Fibroblast of lung (primary cell): ENCODE data around the gene BUD31. TPM values are rescaled to one million over a fixed set of nuclear protein-coding genes. Genes with fewer than 3 reads are reported as not detected.

Experiments
- DNase-seq, 2 donors: peaks; one replicate each; pipeline versions ENCODE4 v3.0.0 to v3.0.0-alpha.2; 2010; ENCODE audit warnings: low read depth in 2 of 2
- H2AFZ ChIP-seq: 2 replicates; pipeline ENCODE4 v1.5.1; 2012; ENCODE audit warnings: low read length, control low read depth, inconsistent platforms
- H3K27ac ChIP-seq: 2 replicates; pipeline ENCODE4 v1.5.1; 2011; ENCODE audit warnings: low read length, control low read depth; ENCODE audit not compliant: insufficient read depth
- H3K27me3 ChIP-seq: 2 replicates; pipeline ENCODE4 v1.5.1; 2011; ENCODE audit warnings: mild to moderate bottlenecking, low read length; ENCODE audit not compliant: control insufficient read depth, insufficient read depth
- H3K36me3 ChIP-seq: 2 replicates; pipeline ENCODE4 v1.5.1; 2011; ENCODE audit warnings: low read length; ENCODE audit not compliant: control insufficient read depth, insufficient read depth
- H3K4me1 ChIP-seq: 2 replicates; pipeline ENCODE4 v1.5.1; 2011; ENCODE audit warnings: low read length; ENCODE audit not compliant: control insufficient read depth, insufficient read depth; ENCODE audit errors: extremely low read depth
- H3K4me2 ChIP-seq: 2 replicates; pipeline ENCODE4 v1.5.1; 2011; ENCODE audit warnings: low read length, control low read depth; ENCODE audit not compliant: insufficient read depth; ENCODE audit errors: extremely low read depth
- H3K4me3 ChIP-seq, 4 experiments: fragments of 200-600 bp in 1 of 4; sonication (generic) in 1 of 4; replicated peaks in 1 of 4; 2 replicates each; pipeline ENCODE4 v1.5.1; 2011 to 2016; ENCODE audit warnings: low read length in 4 of 4, low read depth in 3 of 4, mild to moderate bottlenecking in 3 of 4, control low read depth in 2 of 4, inconsistent platforms in 1 of 4, mixed read lengths in 1 of 4; ENCODE audit not compliant: insufficient read depth in 1 of 4; ENCODE audit errors: control extremely low read depth in 1 of 4
- H3K79me2 ChIP-seq: 2 replicates; pipeline ENCODE4 v1.5.1; 2012; ENCODE audit warnings: mild to moderate bottlenecking, low read length, inconsistent platforms; ENCODE audit not compliant: control insufficient read depth, insufficient read depth
- H3K9ac ChIP-seq: 2 replicates; pipeline ENCODE4 v1.5.1; 2011; ENCODE audit warnings: mild to moderate bottlenecking, low read length, control low read depth; ENCODE audit not compliant: insufficient read depth
- H3K9me3 ChIP-seq: 2 replicates; pipeline ENCODE4 v1.5.1; 2012; ENCODE audit warnings: low read depth, low read length; ENCODE audit not compliant: control insufficient read depth, insufficient read depth
- H4K20me1 ChIP-seq: 2 replicates; pipeline ENCODE4 v1.5.1; 2011; ENCODE audit warnings: low read length; ENCODE audit not compliant: control insufficient read depth, insufficient read depth; ENCODE audit errors: extremely low read depth
- CTCF ChIP-seq, 2 donors: IDR thresholded peaks in 1 of 2; conservative IDR thresholded peaks in 1 of 2; 1 replicate in 1 of 2; 2 replicates in 1 of 2; pipeline ENCODE4 v1.5.1; 2011 to 2012; ENCODE audit warnings: low read length in 2 of 2, control low read depth in 1 of 2, inconsistent platforms in 1 of 2, low read depth in 1 of 2, mild to moderate bottlenecking in 1 of 2
- EZH2 ChIP-seq: IDR thresholded peaks from 2 replicates; pipeline ENCODE4 v1.5.1; 2012; ENCODE audit warnings: low read length, control low read depth, mild to moderate bottlenecking; ENCODE audit errors: missing control alignments
- polyA plus RNA-seq, 2 donors: library from polyadenylated mRNA; depleted of rRNA in 1 of 2; stranded (reverse) in 1 of 2; unstranded in 1 of 2; fragments of >200 nt; gene quantifications; 2 replicates each; pipeline ENCODE4 v1.2.1, GENCODE V29; 2011 to 2012; ENCODE audit warnings: missing spikeins in 1 of 2
- total RNA-seq: library from RNA; depleted of rRNA; stranded (reverse); fragments of >200 nt; gene quantifications from 2 replicates; pipeline ENCODE4 v1.2.1, GENCODE V29; 2014

BUD31 gene
- total and polyA plus RNA-seq, 2 donors (not counting 1 experiment from before 2014, with no cell fraction given) = 83.4 to 114 TPM

DNA sequence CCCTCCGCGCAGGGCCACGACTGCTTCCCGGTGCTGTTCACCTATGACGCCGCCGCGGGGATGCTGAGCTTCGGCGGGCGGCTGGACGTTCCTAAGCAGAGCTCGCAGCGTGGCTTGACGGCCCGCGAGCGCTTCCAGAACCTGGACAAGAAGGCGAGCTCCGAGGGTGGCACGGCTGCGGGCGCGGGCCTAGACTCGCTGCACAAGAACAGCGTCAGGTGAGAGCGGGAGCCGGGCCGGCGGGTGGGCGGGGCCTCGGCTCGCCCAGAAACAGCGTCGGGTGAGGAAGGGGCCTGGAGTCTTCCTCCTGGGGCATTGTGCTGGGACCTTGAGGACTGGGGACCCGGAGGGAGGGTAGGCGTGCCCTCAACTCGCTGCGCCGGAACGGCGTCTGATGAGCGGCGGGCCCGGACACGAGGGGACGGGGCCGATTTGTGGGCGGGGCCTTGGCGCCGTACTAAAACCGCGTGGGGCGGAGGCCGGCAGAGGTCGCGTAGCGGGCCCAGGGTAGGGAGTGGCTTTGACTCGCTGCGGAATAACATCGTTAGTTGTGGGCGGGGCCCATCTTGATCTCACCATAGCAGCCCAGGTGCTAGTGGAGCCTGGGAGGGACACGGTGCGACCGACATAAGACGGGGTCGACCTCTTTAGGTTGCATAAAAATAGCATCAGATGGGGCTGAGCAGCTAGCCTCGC, 16.0 kb upstream of the BUD31 start:
- no peaks in the 10 kb centered on the region for H3K9me3 ChIP-seq
- TF ChIP-seq EZH2 = no peak
- TF ChIP-seq CTCF (conservative IDR thresholded peaks at IDR 0.05 in 1 of 2, IDR thresholded peaks at IDR 0.05 in 1 of 2; ENCODE audit: low read depth in 1 of 2, low read length in 2 of 2) = no peak
- no peaks in the 10 kb centered on the region for H4K20me1 ChIP-seq
- DNase-seq = peak; percentile 58 to 69
- H3K4me3 ChIP-seq = peak overlapping the region in 3 of 4 experiments; percentile 10 to 59 (median 47)
- H3K4me2 ChIP-seq = peak overlapping the region; percentile 54
- H3K36me3 ChIP-seq = peaks cover 48% of the 10 kb centered on the region
- no peaks in the 10 kb centered on the region for H3K27me3 ChIP-seq
- peak overlapping the region; percentile 59 for H3K27ac ChIP-seq
- H2AFZ ChIP-seq = no peak overlapping the region
- no peak overlapping the region for H3K9ac ChIP-seq
- H3K4me1 ChIP-seq = peaks cover 11% of the 10 kb centered on the region
- H3K79me2 ChIP-seq = peaks cover 4% of the 10 kb centered on the region

GRCh38 chr7:99393355-99394187, 15.2 kb upstream of the BUD31 start:
- Histone ChIP-seq H3K4me1 (peaks cover 11% of the 10 kb centered on the region), H3K9me3 (no peaks in the 10 kb centered on the region), H3K27me3 (no peaks in the 10 kb centered on the region), H3K79me2 (peaks cover 4% of the 10 kb centered on the region), H3K4me3 (peak overlapping the region in 2 of 4 experiments; percentile 47 to 59), H2AFZ (no peak overlapping the region), H3K27ac (peak overlapping the region; percentile 59), H3K4me2 (peak overlapping the region; percentile 54), H3K9ac (no peak overlapping the region), H4K20me1 (no peaks in the 10 kb centered on the region), H3K36me3 (peaks cover 43% of the 10 kb centered on the region)
- peak in 1 of 2 donors; percentile 27 for DNase-seq
- TF ChIP-seq CTCF (conservative IDR thresholded peaks at IDR 0.05 in 1 of 2, IDR thresholded peaks at IDR 0.05 in 1 of 2; ENCODE audit: low read depth in 1 of 2, low read length in 2 of 2) (no peak), EZH2 (no peak)

- peaks cover 44% of the 10 kb centered on the region for H3K36me3 ChIP-seq
- DNase-seq = no peak
- no peak overlapping the region for H3K4me2 ChIP-seq
- H3K79me2 ChIP-seq = peaks cover 4% of the 10 kb centered on the region
- H3K9me3 ChIP-seq = no peaks in the 10 kb centered on the region
- H3K27me3 ChIP-seq = no peaks in the 10 kb centered on the region
- no peak overlapping the region for H2AFZ ChIP-seq
- no peak overlapping the region for H3K27ac ChIP-seq
- peaks cover 11% of the 10 kb centered on the region for H3K4me1 ChIP-seq
- H3K4me3 ChIP-seq = no peak overlapping the region
- H3K9ac ChIP-seq = no peak overlapping the region
- no peak for TF ChIP-seq CTCF (conservative IDR thresholded peaks at IDR 0.05 in 1 of 2, IDR thresholded peaks at IDR 0.05 in 1 of 2; ENCODE audit: low read depth in 1 of 2, low read length in 2 of 2)
- no peak for TF ChIP-seq EZH2
- no peaks in the 10 kb centered on the region for H4K20me1 ChIP-seq
Observed at GRCh38 chr7:99394188-99394502, 14.6 kb upstream of the BUD31 start.
